Stimulated activated CD8-positive, alpha-beta memory T cell treated with anti-CD3 and anti-CD28 coated beads, Interleukin-7, amount 100 ng/mL, for 1 hour (primary cell): ENCODE measurements around the gene PARD3.
"Not testable (repeated sequence)": the region's sequence is repeated elsewhere in the genome, so short reads cannot be mapped to it uniquely, and the experiment has no call there.

ENCODE experiments used
- DNase-seq, 2 donors: peaks; one replicate each; pipeline ENCODE4 v3.0.0-alpha.2; 2020; ENCODE audit warnings: low read depth in 2 of 2

Gene PARD3

GRCh38 chr10:34797155-34797554 lies 17.9 kb downstream of the PARD3 start:
- DNase-seq, result no peak

DNA sequence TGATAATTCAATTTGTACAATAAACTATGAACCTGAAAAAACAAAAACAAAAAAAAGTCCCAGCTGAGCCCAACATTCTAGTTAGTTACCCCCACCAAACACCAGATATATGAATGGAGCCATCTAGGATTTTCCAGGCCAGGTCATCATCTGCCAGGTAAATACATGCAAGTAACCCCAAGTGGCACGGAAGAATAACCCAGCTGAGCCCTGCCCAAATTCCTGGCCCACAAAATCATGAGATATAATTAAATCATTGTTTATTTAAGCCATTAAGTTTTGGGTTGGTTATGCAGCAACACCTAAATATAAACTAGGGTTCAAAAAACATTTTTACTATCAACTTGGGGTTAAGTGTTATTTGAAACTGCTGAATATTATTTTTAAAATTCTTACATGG lies 19.0 kb downstream of the PARD3 start:
- DNase-seq, result no peak

DNA sequence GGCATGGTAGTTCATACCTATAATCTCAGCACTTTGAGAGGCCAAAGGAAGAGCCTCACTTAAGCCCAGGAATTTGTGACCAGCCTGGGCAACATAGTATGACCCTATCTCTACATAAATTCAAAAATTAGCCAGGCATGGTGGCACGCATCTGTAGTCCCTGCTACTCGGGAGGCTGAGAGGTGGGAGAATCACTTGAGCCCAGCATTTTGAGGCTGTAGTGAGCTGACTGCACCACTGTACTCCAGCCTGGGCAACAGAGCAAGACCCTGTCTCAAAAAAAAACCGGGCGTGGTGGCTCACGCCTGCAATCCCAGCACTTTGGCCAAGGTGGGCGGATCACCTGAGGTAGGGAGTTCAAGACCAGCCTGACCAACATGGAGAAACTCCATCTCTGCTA lies 19.8 kb downstream of the PARD3 start:
- no peak for DNase-seq

- DNase-seq, result no peak
These were observed 20.3 kb downstream of the PARD3 start for GRCh38 chr10:34794835-34795234.

DNA sequence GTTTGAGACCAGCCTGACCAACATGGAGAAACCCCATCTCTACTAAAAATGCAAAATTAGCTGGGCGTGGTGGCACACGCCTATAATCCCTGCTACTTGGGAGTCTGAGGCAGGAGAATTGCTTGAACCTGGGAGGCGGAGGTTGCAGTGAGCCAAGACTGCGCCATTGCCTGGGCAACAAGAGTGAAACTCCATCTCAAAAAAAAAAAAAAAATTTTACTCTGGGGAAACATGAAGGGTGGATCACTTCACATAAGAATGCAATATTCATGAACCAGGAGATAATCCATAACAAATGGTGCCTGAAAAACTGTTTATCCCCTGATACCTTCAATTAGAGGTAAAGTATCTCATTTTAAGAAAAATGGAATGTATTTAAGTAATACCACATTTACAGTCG lies 21.5 kb downstream of the PARD3 start:
- not testable (repeated sequence) for DNase-seq

GRCh38 chr10:34792881-34793280 lies 22.2 kb downstream of the PARD3 start:
- DNase-seq, result no peak

GRCh38 chr10:34791947-34792346 lies 23.1 kb downstream of the PARD3 start:
- no peak for DNase-seq

DNA sequence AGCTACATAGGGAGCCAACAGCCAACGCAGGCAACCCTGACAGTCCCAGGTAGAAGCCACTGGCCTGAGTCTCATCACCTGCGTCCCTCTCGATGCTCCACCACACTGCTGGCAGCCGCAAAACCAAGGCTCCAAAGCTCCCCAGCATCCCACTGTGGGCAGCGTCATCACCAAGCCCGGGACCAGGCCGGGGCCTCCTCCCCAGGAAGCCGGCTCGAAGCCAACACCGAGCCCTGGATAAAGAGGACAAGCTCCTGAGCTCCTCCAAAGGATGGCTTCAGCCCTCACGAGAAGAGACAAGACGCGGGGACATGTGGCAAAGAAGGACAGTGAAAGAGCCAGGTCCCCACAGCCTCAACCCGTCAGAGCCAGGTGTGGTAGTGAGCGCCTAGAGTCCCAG lies 23.9 kb downstream of the PARD3 start:
- DNase-seq, result no peak

GRCh38 chr10:34789966-34790506 lies 25.1 kb downstream of the PARD3 start:
- no peak for DNase-seq

DNA sequence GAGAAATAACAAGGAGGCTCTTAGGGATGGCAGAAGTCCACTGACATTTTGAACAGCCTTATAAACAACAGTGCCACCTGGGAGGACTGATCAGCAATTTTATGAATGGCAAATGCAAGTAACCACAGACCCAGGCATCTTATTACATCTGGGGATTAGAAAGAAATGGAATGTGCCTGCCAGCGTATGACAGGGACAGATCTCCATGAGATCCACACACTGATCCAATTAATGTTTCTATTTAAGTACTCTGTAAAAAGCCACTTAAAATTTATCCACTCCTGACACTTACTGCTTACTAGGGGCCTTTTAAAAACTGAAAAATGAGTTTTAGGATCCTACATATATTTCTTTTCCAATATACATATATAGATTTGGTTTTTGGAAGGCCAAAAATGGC lies 28.6 kb downstream of the PARD3 start:
- no peak for DNase-seq

DNA sequence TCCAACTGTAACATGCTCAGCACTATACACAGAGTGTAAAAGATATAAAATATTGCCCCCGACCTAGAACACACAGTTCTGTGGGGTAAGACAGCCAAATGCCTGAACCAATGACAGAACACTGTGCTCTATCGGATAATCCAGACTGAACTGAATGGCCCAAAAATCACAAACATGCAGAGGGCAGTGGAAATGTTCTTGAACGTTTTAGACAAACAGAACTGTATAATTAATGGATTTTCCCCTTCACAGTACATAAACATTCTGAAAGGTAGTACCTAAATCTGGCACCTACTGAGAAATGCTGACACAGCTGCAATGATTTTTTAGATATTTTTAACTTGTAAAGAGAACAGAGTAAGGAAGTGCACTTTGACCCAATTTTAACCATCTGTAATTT lies 33.4 kb downstream of the PARD3 start:
- DNase-seq, result no peak

DNA sequence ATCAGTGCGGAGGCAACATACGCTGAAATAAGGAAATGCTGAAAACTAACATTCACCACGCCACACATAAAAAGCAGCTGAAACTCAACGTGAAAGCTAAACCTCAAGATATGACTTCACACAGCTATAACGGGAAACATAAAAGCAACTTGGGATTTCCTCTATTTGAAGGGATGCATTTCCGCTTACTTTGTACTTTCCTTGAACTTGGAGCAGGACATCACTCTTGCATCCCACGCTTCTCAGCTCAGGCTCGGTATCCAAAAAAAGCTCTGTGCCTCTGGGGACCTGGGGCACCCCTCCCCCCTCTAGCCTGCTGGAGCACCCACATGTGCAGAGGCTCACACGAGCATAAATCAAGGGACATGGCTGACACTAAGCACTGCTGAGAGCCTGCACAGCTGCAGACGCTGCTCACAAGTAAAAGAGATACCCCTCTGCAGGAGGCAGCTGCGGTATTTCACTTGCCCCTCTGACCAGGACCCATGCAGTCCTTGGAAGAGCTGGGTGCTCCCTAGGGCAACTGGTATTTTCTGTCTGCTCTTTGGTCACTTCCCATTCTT lies 34.2 kb downstream of the PARD3 start:
- no peak for DNase-seq

DNA sequence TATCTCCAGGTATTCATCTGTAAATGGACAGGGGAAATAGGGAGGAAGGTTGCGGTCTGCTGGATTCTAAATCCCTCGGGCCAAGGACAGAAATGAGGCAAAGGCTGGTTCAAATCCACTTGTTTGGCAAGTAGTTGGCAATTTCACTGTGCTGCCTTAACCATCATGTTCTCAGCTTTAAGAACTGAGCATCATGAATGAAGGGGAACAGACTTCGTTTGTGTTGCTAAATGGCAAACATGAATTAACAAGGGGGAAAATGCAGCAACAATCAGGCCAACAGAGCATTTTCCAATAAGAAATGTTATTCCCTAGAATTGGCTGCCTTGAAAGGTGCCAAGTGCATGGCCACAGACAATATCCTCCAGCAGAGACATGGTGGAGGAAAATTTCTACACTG lies 36.9 kb downstream of the PARD3 start:
- no peak for DNase-seq

DNA sequence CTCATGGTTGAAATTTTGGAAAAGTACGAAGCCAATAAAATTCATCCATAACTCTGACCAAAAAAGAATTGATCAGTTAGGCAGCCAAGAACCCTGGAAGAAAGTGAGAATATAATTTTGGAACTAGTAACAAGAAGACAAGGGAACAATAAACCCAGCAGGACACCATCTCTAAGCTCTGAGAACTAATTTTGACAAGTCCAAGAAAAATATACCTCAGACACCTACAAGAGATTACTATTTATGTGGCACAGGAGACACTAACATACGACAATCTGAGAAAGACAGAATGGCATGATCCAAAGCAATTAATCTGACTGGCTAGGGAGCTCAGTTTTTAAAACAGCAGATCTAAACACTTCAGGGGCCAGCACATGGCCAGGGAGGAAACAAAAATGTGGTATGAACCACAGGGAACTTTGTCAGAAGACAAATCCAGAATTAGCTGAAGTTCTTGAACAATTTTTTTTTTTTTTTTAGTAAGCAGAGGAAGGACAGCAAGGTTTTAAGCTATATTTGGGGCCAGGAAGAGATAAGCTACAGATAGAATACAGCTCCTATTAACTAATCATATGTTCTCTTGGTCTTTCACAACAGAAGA lies 38.9 kb downstream of the PARD3 start:
- no peak for DNase-seq

GRCh38 chr10:34775044-34775637 lies 40.0 kb downstream of the PARD3 start:
- no peak for DNase-seq

GRCh38 chr10:34773636-34774630 lies 41.2 kb downstream of the PARD3 start:
- DNase-seq, result no peak

DNA sequence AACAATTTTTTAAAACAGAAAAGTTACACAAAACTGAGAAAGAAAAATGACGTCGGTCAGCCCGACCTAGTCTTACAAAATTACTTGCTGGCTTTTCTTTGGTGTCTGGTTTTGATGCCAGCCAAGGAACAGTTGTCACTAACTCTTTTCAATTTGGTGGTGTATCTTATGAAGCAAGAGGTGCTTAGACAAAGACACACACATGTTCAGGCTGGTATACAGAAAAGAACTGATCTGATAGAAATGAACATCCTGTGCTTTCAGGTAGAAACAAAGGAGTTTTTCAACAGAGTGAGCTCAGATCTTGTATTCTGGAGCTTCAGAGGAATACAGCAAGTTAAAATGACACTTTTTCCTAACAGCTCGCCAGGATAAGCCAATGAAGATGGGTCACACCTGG lies 43.6 kb downstream of the PARD3 start:
- DNase-seq, result no peak

GRCh38 chr10:34771106-34771505 lies 44.0 kb downstream of the PARD3 start:
- no peak for DNase-seq

- no peak for DNase-seq
These were observed 45.2 kb downstream of the PARD3 start for GRCh38 chr10:34769899-34770298.

- no peak for DNase-seq
These were observed 46.1 kb downstream of the PARD3 start for GRCh38 chr10:34768972-34769330.

GRCh38 chr10:34768261-34768971 lies 46.7 kb downstream of the PARD3 start:
- no peak for DNase-seq
